Femur (tissue), 1 donor: ENCODE results near the gene OLFML3.
"Not testable (repeated sequence)": the region's sequence is repeated elsewhere in the genome, so short reads cannot be mapped to it uniquely, and the experiment has no call there.

Experiments used
- DNase-seq: peaks from one replicate; pipeline ENCODE4 v3.0.0-alpha.2; 2017

The OLFML3 gene

DNA sequence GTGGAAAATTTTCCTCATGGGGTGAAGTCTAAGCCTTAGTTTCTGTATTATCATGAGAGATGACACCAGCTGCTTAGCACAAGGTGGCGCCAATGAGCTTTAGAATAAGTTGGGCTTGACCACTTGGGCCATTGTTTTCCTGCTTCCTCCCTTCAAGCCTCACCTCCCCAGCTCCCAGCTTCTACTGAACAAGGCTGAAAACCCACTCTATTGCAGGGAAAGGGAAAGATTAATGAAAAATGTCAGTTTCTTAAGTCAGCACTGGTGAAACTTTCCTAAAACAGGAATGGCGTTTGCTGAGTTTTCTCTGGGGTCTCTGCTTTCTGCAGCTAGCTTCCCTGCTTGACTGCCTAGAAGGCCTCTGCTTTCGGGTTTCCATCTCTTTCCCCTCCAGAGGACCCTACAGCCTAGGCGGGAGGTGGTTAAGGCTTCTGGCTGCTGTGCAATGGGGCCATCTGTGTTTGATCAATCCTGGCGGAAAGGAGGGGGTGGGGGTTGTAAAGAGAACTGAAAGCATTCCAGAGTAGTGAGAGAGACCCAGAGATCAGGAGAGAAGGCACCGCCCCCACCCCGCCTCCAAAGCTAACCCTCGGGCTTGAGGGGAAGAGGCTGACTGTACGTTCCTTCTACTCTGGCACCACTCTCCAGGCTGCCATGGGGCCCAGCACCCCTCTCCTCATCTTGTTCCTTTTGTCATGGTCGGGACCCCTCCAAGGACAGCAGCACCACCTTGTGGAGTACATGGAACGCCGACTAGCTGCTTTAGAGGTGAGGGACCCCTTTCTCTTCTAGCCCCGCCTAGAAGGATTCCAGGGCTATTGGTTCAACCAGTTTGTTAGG, at the start of gene OLFML3:
TSS of gene OLFML3 (plus strand) at position 612 of the 840 bp plus-strand sequence. CDS start at position 655, 43 bp downstream.
- peak; percentile 93 for DNase-seq

- DNase-seq: peak; percentile 70
Measured at GRCh38 chr1:113929750-113930498, 49.4 kb upstream of the OLFML3 start.

DNA sequence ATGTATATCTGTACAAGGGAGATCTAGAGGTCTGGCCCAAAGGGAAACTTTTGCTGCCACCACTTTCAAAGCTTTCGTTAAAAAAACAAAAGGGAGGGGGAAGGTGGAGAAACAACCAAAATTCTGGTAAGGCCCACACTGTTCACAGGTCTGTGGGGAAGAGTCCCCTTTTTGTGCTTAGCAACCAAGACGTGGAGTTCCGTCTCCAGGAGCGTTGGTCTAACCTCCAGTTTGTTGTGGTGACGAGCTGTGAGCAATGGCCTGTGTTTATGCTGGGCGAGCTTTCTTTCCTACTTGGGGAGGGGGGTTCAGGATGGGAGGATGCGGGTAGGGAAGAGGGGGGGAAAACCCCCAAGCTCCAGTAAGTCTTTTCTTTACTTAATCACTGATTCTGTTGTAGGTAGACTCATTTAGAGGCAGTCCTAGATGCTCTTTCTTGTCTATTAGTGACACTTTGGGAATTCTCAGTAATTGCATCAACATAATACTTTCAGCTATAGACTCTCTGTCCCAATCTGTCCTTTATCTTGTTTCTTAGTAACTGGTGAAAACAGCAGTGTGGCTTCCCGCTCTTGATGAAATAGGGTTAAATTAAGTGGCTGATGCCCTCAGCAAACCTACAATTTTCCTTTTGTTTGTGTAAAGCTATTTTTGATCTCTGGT, 48.6 kb upstream of the OLFML3 start:
- peak; percentile 75 for DNase-seq

- DNase-seq: no peak
Measured at GRCh38 chr1:113931451-113931851, 47.8 kb upstream of the OLFML3 start.

DNA sequence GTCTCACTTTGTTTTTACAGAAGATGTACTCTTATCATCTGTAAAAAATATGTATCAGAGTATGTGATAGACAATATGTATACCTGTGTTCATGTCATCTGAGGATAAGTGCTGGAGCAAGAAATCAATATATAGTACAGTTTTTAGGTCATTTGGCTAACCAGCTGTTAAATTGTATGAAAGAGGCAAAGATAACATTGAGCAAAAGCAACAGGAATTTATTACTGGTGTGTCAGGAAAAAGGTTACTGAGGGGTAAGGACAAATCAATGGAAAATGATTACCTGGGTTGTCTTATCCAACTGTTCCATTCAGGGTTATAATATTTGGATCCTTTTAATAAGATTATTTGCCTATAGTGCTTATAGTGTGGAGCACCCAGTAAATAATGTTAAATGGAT, 45.3 kb upstream of the OLFML3 start:
- DNase-seq: no peak

DNA sequence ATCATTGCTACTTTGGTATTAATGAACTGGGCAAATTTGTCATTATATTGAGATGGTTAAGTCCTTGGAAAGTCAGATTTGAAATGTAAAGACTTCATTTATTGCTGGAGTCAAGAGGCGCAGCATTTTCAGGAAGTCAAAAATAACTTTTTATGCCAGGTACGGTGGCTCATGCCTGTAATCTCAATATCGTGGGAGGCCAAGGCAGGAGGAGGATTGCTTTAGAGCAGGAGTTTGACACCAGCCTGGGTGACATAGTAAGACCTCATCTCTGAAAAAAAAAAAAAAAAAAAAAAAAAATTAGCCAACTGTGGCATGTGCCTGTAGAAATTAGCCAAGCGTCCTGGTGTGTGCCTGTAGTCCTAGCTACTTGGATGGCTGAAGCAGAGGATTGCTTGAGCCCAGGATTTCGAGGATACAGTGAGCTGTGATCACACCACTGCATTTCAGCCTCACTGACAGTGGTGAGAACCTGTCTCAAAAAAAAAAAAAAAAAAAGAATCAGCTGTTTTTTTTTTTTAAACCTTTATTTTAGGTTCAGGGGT, 44.7 kb upstream of the OLFML3 start:
- no peak for DNase-seq

DNA sequence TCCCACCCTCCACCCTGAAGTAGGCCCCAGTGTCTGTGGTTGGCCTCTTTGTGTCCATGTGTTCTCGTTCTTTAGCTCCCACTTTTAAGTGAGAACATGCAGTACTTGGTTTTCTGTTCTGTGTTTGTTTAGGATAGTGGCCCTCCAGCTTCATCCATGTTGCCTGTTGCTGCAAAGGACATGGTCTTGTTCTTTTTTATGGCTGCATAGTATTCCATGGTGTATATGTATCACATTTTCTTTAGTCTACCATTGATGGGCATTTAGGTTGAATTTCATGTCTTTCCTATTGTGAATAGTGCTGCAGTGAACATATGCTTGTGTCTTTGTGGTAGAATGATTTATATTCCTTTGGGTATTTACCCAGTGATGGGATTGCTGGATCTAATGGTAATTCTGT, 44.1 kb upstream of the OLFML3 start:
- DNase-seq: no peak

- DNase-seq: no peak
Measured at GRCh38 chr1:113935970-113936369, 43.3 kb upstream of the OLFML3 start.

GRCh38 chr1:113937146-113937545, 42.1 kb upstream of the OLFML3 start:
- DNase-seq: no peak

DNA sequence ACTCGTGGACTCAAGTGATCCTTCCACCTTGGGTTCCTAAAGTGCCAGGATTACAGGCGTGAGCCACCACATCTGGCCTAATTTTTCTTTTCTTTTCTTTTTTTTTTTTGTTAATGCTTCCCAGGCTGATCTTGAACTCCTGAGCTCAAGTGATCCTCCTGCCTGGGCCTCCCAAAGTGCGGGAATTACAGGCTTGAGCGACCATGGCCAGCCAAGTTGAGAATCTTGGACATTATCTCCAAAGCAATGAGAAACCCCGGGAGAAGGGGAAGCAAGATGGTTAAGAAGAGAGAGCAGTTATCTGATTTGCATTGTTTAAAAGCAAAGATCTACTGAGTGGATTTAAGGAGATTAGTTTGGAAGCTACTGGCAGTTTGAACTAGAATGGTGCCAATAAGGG, 41.1 kb upstream of the OLFML3 start:
- no peak for DNase-seq

GRCh38 chr1:113940365-113941244, 38.7 kb upstream of the OLFML3 start:
- no peak for DNase-seq

DNA sequence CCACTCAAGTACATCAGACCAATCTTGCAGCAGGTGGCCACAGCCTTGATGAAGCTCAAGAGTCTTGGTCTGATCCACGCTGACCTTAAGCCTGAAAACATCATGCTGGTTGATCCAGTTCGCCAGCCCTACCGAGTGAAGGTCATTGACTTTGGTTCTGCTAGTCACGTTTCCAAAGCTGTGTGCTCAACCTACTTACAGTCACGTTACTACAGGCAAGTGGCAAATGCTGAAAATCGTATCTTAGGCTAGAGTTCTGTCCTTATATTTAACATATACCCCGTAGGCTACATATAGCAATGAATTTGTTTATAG, 38.1 kb upstream of the OLFML3 start:
- no peak for DNase-seq

DNA sequence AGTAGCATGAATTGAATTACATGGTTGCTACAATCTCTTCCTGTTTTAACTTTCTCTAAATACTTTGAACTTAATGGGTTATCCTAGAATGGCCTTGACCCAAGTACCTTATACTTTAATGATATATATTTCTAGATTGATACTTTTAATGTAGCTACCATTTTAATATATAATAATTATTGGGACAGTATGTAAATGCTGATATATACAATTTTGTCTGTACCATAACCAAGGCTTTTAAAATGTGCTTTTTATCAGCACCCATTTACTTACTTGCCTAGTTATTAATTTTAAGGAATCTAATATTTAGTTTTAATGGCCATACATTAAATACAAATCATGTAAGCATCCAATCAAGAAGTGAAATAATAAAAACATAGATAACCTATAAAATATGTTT, 36.7 kb upstream of the OLFML3 start:
- no peak for DNase-seq

- DNase-seq: no peak
Measured at GRCh38 chr1:113943028-113943811, 36.1 kb upstream of the OLFML3 start.

DNA sequence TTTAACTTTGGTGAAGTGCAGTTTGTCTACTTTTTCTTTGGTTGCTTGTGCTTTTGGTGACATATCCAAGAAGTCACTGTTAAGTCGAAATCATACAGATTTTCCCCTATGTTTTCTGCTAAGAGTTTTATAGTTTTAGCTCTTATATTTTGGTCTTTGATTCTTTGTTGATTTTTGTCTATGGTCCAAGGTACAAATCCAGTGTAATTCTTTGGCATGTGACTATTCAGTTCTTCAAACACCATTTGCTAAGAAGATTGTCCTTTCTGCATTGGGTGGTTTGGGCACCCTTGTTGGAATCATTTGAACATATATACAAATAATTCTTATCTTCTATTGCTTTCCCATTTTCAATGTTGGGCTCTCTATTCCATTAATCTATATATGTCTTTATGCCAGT, 33.9 kb upstream of the OLFML3 start:
- no peak for DNase-seq

DNA sequence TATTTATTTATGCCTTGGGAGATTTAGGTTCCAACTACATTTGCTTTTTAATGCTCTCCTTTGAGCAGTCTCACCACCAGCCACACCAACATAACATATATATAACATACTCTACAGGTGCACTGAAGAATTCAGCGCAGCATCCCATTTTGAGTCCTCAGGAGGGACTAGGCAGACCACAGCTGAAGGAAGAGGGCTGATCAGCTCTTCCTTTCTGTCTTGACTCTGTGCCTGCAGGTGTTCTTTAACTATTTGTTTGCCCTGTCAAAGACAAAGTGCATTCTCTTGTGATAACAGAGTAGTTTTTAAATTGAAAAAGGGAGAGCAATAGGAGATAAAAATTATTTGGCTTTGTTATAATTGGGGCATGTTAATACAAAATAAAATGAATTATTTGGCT, 33.2 kb upstream of the OLFML3 start:
- DNase-seq: no peak

DNA sequence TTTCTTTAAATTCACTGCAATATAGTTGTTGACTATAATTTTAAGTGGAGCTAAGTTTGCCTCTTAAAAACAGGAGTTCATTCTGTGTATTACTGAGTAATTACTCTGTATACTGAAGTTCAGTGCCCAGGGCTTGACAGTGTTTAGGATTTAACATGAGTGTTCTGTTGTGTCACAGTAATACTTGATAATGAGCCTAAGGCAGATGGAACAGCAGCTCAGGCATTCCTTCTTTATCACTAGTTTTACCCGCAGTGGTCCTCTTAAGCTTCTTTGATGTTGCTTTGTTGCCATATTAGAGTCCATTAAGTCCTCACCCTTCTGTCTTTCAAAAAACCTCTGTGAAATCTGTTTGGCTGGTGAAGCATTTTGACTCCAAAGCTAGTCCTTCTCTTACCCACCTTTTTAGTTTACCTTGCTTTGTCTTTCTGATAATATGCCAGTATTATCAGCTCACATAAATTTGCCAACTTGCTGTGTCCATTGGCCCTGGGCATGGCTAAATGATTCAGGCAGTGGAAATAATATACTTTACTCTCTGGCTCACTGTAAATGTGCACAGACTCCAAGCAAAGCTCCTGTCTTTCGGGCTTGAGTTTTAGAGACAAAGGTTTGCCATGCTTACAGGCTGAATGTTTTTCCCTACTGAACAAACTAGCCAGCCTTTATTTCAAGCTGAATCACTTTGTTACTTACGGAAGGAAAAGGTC, 32.4 kb upstream of the OLFML3 start:
- DNase-seq: no peak

GRCh38 chr1:113947388-113948107, 31.7 kb upstream of the OLFML3 start:
- DNase-seq: no peak

- DNase-seq: not testable (repeated sequence)
Measured at GRCh38 chr1:113948151-113948550, 31.1 kb upstream of the OLFML3 start.

- DNase-seq: no peak
Measured at GRCh38 chr1:113949007-113949406, 30.3 kb upstream of the OLFML3 start.
